D341Med (cell line): ENCODE measurements around the gene SMIM38.

ENCODE experiments used
- DNase-seq: peaks from one replicate; pipeline ENCODE4 v3.0.0; 2012; ENCODE audit warnings: low spot score

SMIM38 gene

DNA sequence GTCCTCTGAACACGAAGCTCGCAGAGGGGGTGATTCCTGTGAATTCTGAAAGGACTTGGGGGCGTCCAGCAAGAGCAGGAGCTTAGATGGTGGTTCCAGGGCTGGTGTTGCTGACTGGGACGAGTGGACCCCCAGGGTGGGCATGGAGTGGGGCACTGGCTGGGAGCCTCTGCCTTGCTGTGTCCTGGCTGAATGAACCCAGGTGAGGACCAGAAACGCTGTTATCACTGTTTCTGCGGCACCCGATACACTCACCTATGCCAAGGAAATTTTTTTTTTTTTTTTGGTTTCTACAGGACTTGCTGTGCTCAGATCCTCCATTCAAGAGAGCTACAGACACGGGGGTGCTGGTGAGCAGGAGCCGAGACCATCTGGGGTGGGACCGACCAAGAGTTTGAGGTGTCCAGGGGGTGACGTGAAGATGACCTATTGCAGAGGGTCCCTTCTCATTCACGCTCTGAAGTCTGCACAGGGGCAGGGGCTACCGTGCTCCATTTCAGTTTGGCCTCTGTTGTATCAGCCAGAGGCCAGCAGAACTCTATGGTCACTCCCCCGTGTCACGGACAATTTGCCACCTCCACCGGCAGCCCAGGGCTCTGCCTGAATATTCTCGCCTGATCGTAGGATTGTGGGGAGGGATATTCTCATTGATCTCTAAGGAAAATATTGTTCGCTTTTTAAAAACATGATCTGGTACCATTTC, 3.6 kb downstream of the SMIM38 start:
- no peak for DNase-seq

DNA sequence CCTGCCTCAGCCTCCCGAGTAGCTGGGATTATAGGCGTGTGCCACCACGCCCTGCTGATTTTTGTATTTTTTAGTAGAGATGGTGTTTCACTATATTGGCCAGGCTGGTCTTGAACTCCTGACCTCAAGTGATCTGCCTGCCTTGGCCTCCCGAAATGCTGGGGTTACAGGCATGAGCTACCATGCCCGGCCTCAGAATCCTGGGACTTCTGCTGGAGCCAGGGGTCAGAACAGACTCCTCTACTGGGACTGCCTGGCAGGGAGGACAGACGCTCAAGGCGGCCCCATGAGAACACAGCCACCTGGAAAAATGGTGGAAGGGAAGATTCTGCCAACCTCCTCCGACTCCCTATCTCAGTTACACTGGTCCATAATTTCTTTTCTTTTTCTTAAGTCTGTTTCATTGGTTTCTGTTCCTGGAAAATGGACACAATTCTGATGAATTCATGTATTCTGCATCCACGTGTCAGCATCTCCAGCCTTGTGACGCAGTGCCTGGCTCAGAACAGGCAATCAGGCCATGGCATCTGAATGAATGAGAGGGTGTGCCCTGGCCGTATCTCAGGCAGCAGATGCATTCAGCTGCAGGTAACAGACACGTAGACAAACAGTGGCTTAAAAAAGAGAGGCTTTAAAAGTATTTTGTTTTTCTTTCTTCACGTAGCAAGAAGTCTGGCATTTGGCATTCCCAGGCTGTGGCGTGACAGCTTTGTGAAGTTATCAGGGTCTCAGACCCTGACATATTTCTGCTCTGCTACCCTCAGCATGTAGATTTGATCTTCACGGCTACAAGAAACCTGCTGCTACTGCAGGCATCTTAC, 4.8 kb downstream of the SMIM38 start:
- DNase-seq: no peak

DNA sequence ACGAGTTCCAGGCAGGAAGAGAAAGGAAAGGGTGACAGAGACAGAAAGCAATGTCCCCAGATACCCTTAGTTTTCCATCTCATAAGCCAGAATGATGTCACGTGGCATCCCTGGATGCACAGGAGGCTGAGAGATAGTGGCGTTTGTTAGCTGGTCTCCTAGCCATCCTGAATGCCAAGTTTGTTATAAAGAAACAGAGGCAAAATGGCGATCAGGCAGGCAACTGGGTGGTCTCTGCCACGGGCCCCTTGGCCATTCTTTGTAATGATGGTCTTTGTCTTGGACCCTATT, 5.3 kb downstream of the SMIM38 start:
- no peak for DNase-seq

DNA sequence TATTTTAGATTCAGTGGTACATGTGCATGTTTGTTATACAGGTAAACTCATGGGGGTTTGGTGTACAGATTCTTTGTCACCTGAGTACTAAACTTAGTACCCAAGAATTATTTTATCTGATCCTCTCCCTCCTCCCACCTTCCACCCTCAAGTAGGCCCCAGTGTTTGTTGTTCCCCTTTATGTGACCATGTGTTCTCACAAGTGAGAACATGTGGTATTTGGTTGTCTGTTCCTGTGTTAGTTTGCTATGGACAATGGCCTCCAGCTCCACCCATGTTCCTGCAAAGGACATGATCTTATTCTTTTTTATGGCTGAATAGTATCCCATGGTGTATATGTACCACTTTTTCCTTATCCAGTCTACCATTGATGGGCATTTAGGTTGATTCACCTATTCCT, 6.8 kb downstream of the SMIM38 start:
- no peak for DNase-seq

DNA sequence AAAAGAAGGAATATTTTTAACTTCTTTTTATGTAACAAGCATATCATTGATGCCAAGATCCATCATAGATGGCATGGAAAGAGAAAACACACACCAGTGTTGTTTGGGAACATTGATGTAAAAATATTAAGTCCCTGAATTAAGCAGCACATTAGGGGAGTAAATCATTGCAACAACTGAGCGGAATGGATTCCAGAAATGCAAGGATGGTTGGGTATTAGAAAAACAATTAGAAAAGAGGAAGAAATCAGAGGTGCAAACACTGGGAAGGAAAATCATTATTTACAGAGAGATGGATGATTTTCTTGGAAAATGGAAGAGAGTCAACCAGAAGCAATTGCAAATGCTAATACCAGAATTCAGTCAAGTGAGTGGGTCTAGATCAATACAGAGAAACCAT, 8.1 kb downstream of the SMIM38 start:
- DNase-seq: no peak

DNA sequence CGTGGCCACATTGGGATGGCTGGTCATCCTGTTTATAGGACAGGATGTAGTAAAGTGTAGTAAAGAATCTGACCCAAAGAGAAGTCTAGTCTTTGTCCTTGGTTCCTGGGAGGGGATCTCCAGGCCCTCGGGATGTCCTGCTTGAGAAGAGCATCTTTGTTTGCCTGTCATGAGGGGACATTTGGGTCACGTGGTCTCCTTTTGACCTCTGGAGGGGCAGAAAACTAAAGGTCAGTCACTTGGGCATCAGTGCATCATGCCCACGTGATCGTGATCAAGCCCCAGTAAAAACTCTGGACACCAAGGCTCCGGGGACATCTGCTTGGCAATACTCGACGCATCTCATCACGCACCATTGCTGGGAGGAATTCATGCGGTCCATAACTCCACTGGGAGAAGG, 9.1 kb downstream of the SMIM38 start:
- no peak for DNase-seq

DNA sequence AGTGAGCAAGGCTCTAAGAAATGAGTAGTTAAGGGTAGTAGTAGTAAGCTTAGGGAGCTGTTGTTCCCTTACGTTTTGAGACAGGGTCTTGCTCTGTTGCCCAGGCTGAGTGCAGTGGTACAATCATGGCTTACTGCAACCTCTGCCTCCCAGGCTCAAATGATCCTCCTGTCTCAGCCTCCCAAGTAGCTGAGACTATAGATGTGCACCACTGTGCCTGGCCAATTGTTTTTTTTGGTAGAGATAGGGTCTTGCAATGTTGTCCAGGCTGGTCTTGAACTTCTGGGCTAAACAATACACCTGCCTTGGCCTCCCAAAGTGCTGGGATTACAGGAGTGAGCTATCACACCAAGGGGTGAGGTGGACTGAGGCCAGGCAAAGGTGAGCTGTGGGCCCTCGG, 10.0 kb downstream of the SMIM38 start:
- no peak for DNase-seq

DNA sequence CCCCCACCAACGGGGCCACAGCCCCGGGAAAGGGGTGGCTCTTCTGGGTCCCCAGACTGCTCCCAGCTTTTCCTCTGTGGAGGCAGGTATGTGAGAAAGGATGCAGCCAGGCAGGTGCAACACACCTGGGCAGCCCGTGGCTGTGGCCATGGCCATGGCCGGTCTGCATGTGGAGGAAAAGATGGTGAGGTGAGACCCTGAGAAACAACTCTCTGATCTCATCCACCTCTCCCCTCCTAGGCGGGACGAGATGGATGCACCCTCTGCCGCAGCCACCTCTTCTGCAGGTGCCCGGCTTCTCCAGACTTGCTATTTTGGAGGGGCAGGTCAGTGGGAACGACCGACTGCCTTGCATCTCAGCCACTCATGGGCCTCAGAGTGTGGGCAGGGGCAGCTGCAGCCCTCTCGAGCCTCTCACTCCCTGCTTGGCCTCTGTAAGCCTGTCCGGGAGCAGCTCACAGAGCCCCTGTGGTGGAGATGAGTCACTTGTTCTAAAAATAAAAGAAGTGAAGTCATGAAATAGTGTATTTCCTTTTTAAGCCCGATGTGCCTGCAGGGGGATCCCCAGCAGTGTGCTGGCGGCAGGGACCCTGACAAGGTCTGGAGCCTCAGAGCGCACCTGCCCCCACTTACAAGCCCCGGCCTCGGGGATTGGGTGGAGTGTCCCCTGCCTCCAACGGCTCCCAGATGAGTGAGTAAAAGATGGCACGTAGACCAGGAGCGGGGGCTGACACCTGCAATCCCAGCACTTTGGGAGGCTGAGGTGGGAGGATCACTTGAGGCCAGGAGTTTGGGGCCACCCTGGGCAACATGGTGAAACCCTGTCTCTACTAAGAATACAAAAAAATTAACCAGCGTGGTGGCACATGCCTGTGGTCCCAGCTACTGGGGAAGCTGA, 10.7 kb downstream of the SMIM38 start:
- DNase-seq: no peak

DNA sequence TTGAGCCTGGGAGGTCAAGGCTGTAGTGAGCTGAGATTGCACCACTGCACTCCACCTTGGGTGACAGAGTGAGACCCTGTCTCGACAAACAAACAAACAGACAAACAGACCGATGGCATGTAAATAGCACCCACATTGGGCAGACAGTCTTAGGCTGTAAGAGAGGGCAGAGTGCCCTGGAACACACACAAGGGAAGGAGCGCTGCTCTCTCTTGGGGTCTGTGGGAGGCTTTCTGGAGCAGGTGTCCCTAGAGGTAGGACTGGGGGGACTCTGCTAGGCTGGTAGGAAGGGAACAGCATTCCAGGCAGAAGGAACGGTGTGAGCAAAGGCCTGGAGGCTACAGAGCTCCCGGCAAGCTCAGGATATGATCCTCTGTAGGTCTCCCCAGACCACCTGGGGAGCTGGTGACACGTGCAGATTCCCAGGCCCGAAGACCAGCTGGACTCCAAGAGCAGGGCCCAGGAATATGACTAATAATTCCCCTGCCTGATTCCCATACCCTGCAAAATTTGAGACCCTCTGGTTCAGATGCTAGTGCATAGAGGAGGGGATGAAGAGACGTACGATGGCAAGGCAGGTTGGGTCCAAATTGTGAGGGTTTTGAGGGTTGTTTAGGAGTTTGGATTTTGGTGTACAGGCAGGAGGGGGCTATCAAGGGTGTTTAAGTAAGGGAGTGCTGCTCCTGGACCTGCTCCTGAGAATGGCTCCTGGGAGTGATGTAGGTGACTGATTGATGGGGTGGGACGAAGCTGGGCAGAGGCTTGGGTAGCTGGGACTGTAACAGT, 11.6 kb downstream of the SMIM38 start:
- no peak for DNase-seq

DNA sequence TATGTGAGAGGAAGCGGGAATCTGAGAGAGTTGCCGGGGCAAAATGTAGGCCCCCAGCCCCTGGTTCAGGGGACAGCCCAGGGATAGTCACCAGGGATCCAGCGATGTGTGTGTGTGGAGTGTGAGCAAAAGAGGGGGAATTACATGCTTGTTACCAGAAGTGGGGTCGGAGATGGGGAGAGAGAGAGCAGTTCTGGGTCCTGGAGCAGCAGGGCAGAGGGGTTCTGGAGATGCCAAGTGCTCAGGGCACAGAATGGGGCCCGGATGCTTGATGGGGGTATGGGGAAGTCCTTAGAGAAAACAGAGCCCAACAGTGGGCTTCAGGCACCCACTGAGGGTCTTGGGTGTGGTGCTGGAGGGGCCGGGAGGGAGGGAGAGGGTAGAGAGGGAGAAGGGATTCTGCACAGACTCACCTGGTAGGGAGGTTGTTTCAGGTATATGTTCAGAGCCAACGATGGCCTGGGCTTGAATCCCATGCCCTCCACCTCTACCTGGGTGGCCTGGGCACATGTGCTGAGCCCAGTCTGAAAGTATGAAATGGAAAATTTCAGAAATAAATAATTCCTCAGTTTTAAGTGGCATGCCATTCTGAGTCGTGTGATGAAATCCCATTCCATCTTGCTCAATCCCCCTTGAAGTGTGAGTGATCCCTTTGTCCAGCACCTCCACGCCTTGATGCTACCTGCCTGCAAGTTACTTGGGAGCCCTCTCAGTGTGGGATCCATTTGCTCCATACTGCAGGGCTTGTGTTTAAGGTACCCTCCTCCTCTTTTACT, 12.4 kb downstream of the SMIM38 start:
- no peak for DNase-seq

DNA sequence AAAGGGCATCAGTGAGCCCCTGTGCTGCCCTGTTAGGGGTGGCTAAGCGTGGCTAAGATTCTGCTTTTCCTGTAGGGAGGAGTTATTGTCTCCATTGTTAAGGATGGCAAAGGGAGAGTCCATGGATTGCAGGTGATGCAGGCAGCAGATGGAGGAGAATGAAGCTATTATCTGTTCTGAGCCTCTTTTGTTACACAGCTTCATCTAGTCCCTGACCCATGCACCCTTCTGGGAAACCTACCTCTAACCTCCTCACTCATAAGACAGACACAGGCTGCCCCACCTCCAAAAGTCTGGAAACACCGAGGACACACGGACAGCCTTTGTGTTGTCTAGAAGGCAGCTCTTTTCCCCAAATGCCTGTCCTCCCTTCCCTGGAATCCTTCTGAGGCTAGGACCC, 13.7 kb downstream of the SMIM38 start:
- no peak for DNase-seq

DNA sequence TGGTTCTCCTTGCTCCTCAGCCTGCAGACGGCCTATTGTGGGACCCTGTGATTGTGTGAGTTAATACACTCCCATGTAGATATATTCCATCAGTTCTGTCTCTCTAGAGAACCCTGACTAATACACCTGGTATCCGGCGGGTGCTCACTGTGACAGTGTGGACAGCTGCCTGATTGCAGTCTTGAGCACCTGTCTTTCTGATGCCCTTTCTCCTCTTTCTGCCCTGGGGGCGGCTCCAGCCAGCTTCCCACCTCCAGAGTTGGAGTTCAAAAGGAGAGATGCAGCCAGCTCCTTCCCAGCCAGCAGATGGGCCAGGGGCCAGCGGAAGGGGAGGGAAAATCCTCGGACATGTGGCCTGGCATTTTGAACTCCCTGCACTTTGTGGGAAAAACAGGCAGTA, 15.0 kb downstream of the SMIM38 start:
- no peak for DNase-seq

DNA sequence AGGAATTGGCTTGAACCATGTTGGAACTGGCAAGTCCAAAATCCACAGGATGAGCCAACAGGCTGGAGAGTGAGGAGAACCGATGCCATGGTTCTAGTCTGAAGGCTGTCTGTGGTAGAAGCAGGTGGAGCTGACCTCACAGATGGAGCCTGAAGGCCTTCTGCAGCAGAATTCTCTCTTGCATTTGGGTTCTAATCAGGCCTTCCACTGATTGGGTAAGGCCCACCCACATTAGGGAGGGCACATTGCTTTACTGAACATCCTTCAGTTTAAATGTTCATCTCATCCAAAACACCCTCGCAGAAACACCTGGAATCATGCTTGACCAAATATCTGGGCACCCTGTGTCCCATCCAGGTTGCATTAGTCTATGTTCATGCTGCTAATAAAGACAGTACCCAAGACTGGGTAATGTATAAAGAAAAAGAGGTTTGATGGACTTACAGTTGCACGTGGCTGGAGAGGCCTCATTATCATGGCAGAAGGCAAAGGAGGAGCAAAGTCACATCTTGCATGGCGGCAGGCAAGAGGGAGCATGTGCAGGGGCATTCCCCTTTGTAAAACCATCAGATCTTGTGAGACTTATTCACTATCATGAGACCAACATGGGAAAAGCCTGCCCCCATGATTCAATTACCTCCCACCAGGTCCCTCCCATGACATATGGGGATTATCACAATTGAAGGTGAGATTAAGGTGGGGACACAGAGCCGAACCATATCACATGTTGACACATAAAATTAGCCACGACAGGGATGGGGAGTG, 15.9 kb downstream of the SMIM38 start:
- no peak for DNase-seq

DNA sequence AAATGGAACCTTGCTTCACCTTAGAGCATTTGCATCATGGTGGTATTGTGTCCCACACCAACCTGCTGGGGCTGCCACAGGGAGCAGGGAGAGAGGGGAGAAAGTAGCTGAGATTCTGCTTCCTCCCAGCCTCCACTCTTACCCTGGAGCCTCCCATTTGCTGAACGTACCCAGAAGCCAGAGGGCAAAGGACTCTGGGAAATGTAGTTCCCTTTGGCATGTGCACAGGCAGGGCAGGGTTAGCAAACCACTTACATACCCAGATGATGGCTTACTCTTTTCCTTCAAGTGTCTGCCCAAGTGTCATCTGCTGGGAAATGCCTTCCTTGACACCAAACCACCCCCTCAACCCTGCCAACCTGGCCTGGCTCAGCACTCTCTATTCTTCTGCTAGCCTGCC, 16.9 kb downstream of the SMIM38 start:
- DNase-seq: no peak

DNA sequence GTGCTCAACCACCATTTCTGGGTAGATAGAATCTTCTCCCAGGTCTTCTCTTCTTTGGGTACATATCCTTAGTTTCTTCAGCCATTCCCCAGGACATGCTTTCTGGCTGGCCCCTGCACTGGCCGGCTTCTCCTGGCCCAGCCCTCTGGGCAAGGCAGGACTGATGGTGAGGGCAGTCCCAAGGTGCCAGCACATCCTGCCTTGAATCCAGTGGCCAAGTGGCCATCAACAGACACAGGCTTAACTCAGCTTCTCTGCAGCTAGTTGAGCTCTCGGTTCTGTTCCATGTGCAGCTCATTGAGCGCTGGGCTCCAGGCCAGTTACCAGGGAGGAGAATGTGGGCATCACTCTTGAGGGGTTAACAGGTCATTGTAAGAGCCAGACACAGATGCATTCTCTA, 17.6 kb downstream of the SMIM38 start:
- DNase-seq: no peak

DNA sequence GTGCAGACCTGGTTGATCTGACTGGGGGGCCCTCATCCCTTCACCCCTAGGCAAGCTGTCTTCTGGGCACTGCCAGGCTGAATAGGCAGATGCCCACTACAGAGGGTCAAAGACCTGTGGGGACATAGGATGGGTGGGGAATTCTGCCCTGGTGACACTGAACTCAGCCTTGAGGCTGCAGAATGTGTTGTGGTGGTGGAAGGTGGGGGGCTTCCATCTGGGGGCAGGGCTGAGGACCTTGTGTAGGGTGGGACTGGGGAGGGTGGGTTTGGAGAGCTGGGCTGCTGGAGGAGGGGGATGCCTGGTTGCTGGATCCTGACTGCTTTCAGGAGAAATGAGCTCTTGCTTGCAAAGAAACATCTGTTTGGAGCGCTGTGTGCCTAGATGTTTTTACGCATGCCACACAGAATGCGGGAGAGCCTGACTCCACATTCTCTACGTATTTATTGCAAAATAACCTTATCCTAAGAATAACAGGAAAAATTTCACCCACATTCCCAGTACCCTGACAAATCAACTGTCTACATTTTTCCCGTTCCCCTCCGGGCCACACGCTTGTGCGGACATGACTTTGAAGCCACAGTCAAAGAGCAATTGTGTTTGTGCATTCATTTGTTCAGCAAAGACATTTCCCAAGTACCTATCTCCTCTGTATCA, 18.3 kb downstream of the SMIM38 start:
- DNase-seq: no peak

DNA sequence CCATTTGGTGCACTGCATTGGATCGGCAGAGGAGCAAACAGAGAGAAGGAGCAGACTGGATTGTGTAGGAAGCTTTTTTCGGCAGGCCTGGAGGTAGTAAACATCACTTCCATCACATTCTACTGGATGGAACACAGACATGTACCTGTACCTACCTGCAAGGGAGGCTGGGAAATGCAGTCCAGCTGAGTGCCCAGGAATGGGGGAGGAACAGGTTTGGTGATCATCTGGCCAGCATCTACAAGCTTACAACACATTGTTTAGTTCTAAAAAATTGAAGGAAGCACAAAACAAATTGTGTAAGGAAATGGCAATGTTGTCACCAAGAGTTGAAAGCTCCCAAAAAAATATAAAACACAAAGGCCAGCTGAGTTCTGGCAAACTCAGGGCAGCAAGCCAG, 19.1 kb downstream of the SMIM38 start:
- no peak for DNase-seq

DNA sequence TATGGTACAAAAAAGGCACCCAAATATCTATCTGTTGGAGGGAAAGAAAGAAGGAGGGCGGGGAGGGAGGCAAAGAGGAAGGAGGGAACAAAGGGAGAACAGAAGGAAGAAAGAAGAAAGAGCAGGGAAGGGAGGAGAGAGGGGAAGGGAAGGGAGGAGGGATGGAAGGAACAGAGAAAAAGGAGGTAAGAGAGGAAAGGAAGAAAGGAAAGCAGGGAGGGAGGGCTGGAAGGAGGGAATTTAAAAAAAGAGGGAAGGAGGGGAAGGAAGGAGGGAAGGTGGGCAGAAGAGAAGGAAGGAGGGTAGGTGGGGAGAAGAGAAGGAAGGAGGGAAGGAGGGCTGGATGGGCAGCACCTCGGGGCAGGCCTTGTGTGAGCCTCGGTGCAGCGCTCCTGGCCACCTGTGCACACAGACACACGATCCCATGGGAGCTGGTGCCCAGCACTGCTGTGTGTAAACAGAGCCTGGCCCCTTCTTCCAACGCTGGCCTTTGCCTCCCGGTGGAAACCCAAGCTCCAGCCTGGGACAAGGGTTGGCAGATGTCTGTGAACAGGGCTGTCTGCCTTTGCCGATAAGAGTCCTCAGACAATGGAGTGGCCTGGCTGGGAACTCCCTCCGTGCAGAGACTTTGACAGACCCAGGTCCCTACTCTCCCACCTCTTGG, 23.2 kb downstream of the SMIM38 start:
- DNase-seq: no peak

DNA sequence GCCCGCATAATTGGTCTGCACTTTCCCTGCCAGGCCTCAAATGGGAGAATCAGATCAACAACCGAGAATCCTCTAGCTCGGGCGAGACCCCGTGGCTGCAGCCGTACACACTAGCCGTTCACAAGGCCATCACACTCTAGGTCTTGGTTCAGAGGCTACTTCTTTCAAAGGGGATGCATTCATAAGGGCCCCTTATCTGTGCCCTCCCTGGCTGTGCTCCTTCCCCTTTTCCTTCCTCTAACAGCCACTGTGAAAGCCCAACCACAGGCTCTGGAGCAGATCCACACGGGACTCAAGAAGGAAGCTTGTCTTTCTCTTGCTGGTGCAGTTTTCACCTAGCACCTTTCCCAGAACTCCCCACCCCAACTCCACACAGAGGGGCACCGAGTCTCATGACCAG, 24.5 kb downstream of the SMIM38 start:
- DNase-seq: no peak

DNA sequence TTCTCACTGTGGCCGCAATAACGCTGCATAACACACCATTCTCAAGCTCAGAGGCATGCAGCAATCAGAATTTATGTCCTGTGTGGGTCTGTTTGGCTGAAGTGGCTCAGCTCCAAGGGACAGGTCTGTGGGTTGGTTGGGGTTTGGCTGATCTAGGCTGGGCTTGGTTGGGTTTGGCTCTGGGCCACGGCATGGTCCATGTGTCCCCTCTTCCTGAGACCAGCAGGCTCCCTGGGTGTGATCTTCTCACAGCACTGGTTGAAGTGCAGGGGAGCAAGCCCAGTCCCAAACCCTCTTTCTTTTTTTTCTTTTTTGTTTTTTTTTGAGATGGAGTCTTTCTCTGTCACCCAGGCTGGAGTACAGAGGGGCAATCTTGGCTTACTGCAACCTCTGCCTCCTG, 25.0 kb downstream of the SMIM38 start:
- no peak for DNase-seq
